Adipose tissue (tissue), 3 donors: ENCODE data around the gene ERFL. TPM values are rescaled to one million over a fixed set of nuclear protein-coding genes. Genes with fewer than 3 reads are reported as not detected.
"Not testable (repeated sequence)": the region's sequence is repeated elsewhere in the genome, so short reads cannot be mapped to it uniquely, and the experiment has no call there.

Experiments
- H3K27ac ChIP-seq: one replicate; pipeline ENCODE4 v1.5.1; 2013; ENCODE audit warnings: low read depth, low read length
- WGBS, 3 donors: extraction: QIAGEN DNeasy Blood & Tissue Kit; methylation state at CpG; one replicate each; pipeline ENCODE4 v1.1.7; 2013; 5-methylcytosine and 5-hydroxymethylcytosine counted together
- polyA plus RNA-seq, 3 donors: library from polyadenylated mRNA; stranded (reverse); fragments of 200-250 nt; gene quantifications; one replicate each; pipeline ENCODE4 v1.2.3, GENCODE V29; 2013
- donor health status: healthy with polysubstance abuse.
- donor health status: Bipolar disorder and iron deficiency.
- donor health status: healthy.

The ERFL gene
- polyA plus RNA-seq, 3 donors = 0.12 to 0.24 TPM; not detected in 1

GRCh38 chr19:41947091-41947490, 18.8 kb upstream of the ERFL start:
- 79 to 89% (median 86%) methylated on average over 3 of the region's 3 CpGs for WGBS, 3 donors
- H3K27ac ChIP-seq = no peak overlapping the region

- 64 to 83% (median 69%) methylated on average over 8 of the region's 8 CpGs for WGBS, 3 donors
- no peak overlapping the region for H3K27ac ChIP-seq
Observed at GRCh38 chr19:41945135-41945766, 17.0 kb upstream of the ERFL start.

- H3K27ac ChIP-seq = no peak overlapping the region
- 58 to 74% (median 66%) methylated on average over 2 of the region's 2 CpGs for WGBS, 3 donors
Observed at GRCh38 chr19:41944336-41944735, 16.1 kb upstream of the ERFL start.

GRCh38 chr19:41941410-41942202, 13.4 kb upstream of the ERFL start:
- 78 to 91% (median 81%) methylated on average over 7 to 9 of the region's 9 CpGs for WGBS, 3 donors
- H3K27ac ChIP-seq = no peak overlapping the region

GRCh38 chr19:41940731-41941409, 12.6 kb upstream of the ERFL start:
- H3K27ac ChIP-seq = no peak overlapping the region
- WGBS, 3 donors = 8 to 17% (median 13%) methylated on average over 25 to 53 of the region's 53 CpGs

GRCh38 chr19:41939861-41940730, 11.8 kb upstream of the ERFL start:
- no peak overlapping the region for H3K27ac ChIP-seq
- WGBS, 3 donors = 1 to 12% (median 1%) methylated on average over 62 to 83 of the region's 83 CpGs

GRCh38 chr19:41939209-41939608, 11.0 kb upstream of the ERFL start:
- H3K27ac ChIP-seq = not testable (repeated sequence)

- no peak overlapping the region for H3K27ac ChIP-seq
- 48 to 60% (median 56%) methylated on average over 22 of the region's 22 CpGs for WGBS, 3 donors
Observed at GRCh38 chr19:41937525-41938468, 9.5 kb upstream of the ERFL start.

GRCh38 chr19:41936961-41937360, 8.7 kb upstream of the ERFL start:
- WGBS, 3 donors = 63 to 76% (median 70%) methylated on average over 13 to 15 of the region's 15 CpGs
- no peak overlapping the region for H3K27ac ChIP-seq

GRCh38 chr19:41936416-41936850, 8.2 kb upstream of the ERFL start:
- no peak overlapping the region for H3K27ac ChIP-seq
- 65 to 77% (median 75%) methylated on average over 8 of the region's 8 CpGs for WGBS, 3 donors

- no peak overlapping the region for H3K27ac ChIP-seq
- WGBS, 3 donors = 24 to 32% (median 31%) methylated on average over 18 to 26 of the region's 26 CpGs
Observed at GRCh38 chr19:41935760-41936415, 7.6 kb upstream of the ERFL start.

- H3K27ac ChIP-seq = no peak overlapping the region
- WGBS, 3 donors = 19 to 34% (median 28%) methylated on average over 7 of the region's 7 CpGs
Observed at GRCh38 chr19:41934849-41935374, 6.7 kb upstream of the ERFL start.

GRCh38 chr19:41933693-41934426, 5.6 kb upstream of the ERFL start:
- no peak overlapping the region for H3K27ac ChIP-seq
- WGBS, 3 donors = 60 to 78% (median 68%) methylated on average over 7 of the region's 7 CpGs

GRCh38 chr19:41932720-41933332, 4.6 kb upstream of the ERFL start:
- 17 to 58% (median 29%) methylated on average over 29 of the region's 29 CpGs for WGBS, 3 donors
- H3K27ac ChIP-seq = no peak overlapping the region

GRCh38 chr19:41932259-41932719, 4.0 kb upstream of the ERFL start:
- no peak overlapping the region for H3K27ac ChIP-seq
- 24 to 44% (median 31%) methylated on average over 11 of the region's 11 CpGs for WGBS, 3 donors
